Neutrophil (primary cell): ENCODE data around the gene LCE2D.
"Not testable (repeated sequence)": the region's sequence is repeated elsewhere in the genome, so short reads cannot be mapped to it uniquely, and the experiment has no call there.

ENCODE experiments used
- H3K27ac ChIP-seq: fragments of 200-600 bp; sonication (generic); 2 replicates; pipeline ENCODE4 v1.5.1; 2016; ENCODE audit warnings: mild to moderate bottlenecking, moderate library complexity
- H3K27me3 ChIP-seq: fragments of 200-600 bp; sonication (generic); 2 replicates; pipeline ENCODE4 v1.6.0; 2016; ENCODE audit warnings: mild to moderate bottlenecking
- H3K36me3 ChIP-seq: fragments of 200-600 bp; sonication (generic); 2 replicates; pipeline ENCODE4 v1.5.1; 2017
- H3K4me1 ChIP-seq, 2 experiments: fragments of 200-600 bp in 1 of 2; sonication (generic) in 1 of 2; 1 replicate in 1 of 2; 2 replicates in 1 of 2; pipeline versions ENCODE4 v1.5.1 to v1.6.1; 2013 to 2016; ENCODE audit warnings: low read depth in 1 of 2, low read length in 1 of 2, mild to moderate bottlenecking in 1 of 2, moderate library complexity in 1 of 2; ENCODE audit not compliant: control insufficient read depth in 1 of 2, insufficient read depth in 1 of 2
- H3K4me3 ChIP-seq, 2 experiments: fragments of 200-600 bp in 1 of 2; sonication (generic) in 1 of 2; 1 replicate in 1 of 2; 2 replicates in 1 of 2; pipeline ENCODE4 v1.5.1; 2013 to 2016; ENCODE audit warnings: low read depth in 1 of 2, low read length in 1 of 2, mild to moderate bottlenecking in 1 of 2, moderate library complexity in 1 of 2
- H3K9me3 ChIP-seq: fragments of 200-600 bp; sonication (generic); 2 replicates; pipeline ENCODE4 v1.5.1; 2016
- CTCF ChIP-seq: fragments of 200-600 bp; sonication (generic); IDR thresholded peaks from 2 replicates; pipeline ENCODE4 v1.5.1; 2016; ENCODE audit warnings: antibody characterized with exemption

The LCE2D gene

GRCh38 chr1:152673016-152673415 is 9.8 kb downstream of the LCE2D start:
- Histone ChIP-seq H3K9me3 (no peaks in the 10 kb centered on the region), H3K4me1 (no peaks in the 10 kb centered on the region), H3K4me3 (no peak overlapping the region), H3K27me3 (peaks cover 15% of the 10 kb centered on the region), H3K36me3 (no peaks in the 10 kb centered on the region), H3K27ac (no peak overlapping the region)
- no peak for TF ChIP-seq CTCF

DNA sequence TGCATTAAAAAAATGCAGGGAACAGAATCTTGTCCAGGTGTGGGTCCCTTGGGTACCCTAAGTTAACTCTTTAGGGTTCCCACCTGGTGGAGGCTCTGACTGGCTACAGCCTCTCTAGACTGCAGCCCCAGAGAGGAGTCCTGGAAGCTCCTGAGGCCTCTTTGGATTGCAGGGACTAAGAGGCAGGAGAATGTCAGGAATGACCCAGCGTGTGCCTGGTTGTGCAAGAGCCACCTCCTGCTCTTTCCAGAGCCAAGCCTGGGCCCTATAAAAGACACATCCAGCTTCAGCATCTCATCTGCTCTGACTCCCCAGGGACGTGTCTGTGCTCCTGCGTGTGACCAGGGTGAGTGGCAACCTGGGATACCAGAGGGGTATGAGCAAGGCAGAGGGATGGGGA is 11.8 kb downstream of the LCE2D start, which contains the start of gene LCE2C:
Gene LCE2C, plus strand, starts transcription at position 297 of the 400 bp plus-strand sequence. CDS start 737 bp downstream, outside the sequence.
- H3K9me3 ChIP-seq, H3K4me3 ChIP-seq, H3K27ac ChIP-seq, H3K36me3 ChIP-seq, H3K4me1 ChIP-seq: not testable (repeated sequence)
- H3K27me3 ChIP-seq = peaks cover 17% of the 10 kb centered on the region

DNA sequence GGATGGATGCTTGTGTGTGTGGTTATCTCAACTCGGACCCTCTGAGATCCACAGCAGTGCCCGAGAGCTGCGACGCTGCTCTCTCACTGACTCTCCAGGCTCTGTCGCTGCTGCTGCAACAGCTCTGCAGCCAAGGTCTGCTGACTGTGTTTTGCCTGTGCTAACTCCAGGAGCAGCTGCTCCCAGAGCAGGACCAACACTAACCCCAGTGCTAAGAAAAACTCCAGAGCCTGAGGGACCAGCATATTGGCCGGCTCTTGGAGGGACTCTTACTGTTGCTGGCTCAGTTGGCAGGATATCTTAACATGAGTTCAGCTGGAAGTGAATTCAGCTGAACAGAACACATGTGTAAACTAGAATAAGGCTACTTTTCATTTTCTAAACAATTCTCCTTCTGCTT is 16.3 kb downstream of the LCE2D start:
- H3K27me3 ChIP-seq = peaks cover 33% of the 10 kb centered on the region
- H3K27ac ChIP-seq = no peak overlapping the region
- no peak overlapping the region for H3K4me3 ChIP-seq
- no peaks in the 10 kb centered on the region for H3K9me3 ChIP-seq
- no peak for TF ChIP-seq CTCF
- no peaks in the 10 kb centered on the region for H3K36me3 ChIP-seq
- H3K4me1 ChIP-seq = no peaks in the 10 kb centered on the region

DNA sequence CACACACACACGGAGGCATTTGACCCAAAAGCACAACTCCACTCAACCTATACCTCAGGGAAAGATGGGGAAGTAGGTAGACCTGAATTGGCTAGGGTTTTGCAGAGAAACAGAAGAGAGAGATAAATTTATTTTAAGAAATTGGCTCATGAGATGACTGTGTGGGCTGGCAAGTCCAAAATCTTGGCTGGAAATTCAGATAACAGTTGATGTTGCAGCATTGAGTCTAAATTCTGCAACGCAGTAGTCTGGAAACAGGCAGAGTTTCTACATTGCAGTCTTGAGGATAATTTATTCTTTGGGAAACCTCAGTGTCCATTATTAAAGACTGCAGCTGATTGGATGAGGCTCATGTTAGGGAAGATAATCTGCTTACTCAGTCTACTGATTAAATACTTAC is 18.4 kb downstream of the LCE2D start:
- Histone ChIP-seq H3K4me3 (no peak overlapping the region), H3K9me3 (no peaks in the 10 kb centered on the region), H3K4me1 (no peaks in the 10 kb centered on the region), H3K27me3 (peaks cover 32% of the 10 kb centered on the region), H3K27ac (no peak overlapping the region), H3K36me3 (no peaks in the 10 kb centered on the region)
- no peak for TF ChIP-seq CTCF

DNA sequence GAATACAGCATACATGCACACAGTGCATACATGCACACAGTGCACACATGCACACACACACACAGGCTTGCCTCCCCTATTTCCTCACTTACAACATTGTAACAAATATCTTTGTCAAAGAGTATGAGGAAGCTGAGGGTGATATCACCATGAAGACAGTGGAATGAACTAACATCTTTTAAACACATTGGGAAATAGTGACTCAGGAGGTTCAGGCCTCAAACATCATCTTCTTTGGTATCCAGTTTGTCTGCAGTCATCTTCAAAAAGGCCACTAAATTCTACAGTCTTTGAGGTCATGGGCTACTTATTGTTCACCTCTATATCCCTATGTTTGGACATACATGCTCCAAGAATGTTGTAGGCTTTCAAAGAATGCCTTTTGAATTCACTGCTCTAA is 20.7 kb downstream of the LCE2D start:
- H3K9me3 ChIP-seq = no peaks in the 10 kb centered on the region

GRCh38 chr1:152685823-152686222 is 22.6 kb downstream of the LCE2D start, which contains the start of gene LCE2B:
TSS of gene LCE2B (plus strand) at chr1:152686123. CDS start at chr1:152686844, 721 bp downstream.
- H3K27ac ChIP-seq = not testable (repeated sequence)

More for the DNA sequence above, 20.7 kb downstream of the LCE2D start:
- no peaks in the 10 kb centered on the region for H3K36me3 ChIP-seq
- H3K27me3 ChIP-seq = peaks cover 24% of the 10 kb centered on the region
- H3K4me3 ChIP-seq = no peak overlapping the region
- no peaks in the 10 kb centered on the region for H3K4me1 ChIP-seq
- no peak overlapping the region for H3K27ac ChIP-seq
- no peak for TF ChIP-seq CTCF

More at GRCh38 chr1:152685823-152686222, 22.6 kb downstream of the LCE2D start, which contains the start of gene LCE2B:
- H3K27me3 ChIP-seq, H3K4me1 ChIP-seq, H3K9me3 ChIP-seq, H3K4me3 ChIP-seq, H3K36me3 ChIP-seq: not testable (repeated sequence)
